ENCODE data around the gene NUP35.
"Not testable (repeated sequence)": the region's sequence is repeated elsewhere in the genome, so short reads cannot be mapped to it uniquely, and the experiment has no call there.

NUP35 gene

DNA sequence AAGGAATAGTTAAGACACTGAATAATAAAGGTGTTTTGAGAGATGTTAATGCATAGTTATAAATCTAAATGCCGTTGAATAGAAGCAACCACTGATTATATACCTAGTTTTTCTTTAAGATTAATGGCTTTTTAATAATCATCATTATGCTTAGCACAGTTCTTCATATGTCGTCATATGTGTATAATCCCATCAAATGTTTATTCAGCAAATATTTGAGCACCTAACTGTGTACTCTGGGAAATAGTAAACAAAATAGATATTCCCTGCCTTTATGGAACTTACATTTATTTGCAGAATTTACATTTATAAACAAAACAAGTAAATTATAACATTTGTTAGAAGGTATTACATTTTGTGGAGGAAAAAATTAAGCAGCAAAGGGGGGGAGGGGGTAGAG lies 9.8 kb downstream of the NUP35 start:
- no peak for DNase-seq (ENCODE audit: low read depth in 2 of 2, low spot score in 1 of 2)

DNA sequence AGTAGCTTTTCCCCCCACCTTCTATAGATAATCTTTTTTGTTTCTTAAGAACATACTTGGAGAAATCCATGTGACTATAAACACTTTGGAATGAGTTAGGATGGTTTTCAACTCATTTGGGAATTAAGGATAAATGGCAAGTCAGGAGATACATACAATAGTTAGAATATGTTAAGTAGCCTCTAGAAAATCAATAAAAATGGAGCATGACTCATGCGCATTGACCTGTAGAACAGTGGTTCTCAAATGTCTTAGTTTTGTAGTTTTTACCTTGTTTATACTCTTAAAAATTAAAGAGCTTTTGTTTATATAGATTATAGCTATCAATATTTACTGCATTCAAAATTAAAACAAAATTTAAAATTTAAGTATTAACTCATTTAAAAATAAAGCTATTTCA lies 24.7 kb downstream of the NUP35 start:
- DNase-seq (ENCODE audit: low read depth in 2 of 2, low spot score in 1 of 2), result no peak

DNA sequence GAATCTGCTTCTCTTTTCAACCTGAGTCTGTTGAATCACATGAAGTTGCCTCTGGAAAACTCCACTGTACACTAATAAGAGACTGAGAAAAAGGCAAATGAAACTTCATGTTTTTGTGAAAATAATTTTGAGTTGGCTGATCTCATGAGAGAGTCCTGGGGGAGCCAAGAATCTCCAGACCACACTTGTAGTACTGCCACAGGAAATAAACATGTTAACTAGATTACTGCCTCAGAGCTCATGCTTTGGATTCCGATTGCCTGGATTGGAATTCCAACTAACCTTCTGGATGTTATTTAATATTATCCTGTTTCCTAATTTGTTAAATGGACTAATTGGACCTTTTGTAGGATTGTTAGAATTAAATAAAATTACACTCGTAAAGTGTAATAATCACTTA lies 25.2 kb downstream of the NUP35 start:
- DNase-seq (ENCODE audit: low read depth in 2 of 2, low spot score in 1 of 2), result no peak

DNA sequence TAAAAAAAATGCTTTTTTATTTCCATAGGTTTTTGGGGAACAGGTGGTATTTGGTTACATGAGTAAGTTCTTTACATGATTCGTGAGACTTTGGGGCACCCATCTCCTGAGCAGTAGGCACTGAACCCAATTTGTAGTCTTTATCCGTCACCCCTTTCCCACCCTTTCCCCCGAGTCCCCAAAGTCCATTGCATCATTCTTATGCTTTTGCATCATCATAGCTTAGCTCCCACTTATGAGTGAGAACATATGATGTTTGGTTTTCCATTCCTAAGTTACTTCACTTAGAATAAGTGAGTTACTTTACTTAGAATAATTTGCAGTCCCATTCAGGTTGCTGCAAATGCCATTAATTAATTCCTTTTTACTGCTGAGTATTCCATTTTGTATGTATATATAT lies 28.0 kb downstream of the NUP35 start:
- DNase-seq (ENCODE audit: low read depth in 2 of 2, low spot score in 1 of 2), result not testable (repeated sequence)

DNA sequence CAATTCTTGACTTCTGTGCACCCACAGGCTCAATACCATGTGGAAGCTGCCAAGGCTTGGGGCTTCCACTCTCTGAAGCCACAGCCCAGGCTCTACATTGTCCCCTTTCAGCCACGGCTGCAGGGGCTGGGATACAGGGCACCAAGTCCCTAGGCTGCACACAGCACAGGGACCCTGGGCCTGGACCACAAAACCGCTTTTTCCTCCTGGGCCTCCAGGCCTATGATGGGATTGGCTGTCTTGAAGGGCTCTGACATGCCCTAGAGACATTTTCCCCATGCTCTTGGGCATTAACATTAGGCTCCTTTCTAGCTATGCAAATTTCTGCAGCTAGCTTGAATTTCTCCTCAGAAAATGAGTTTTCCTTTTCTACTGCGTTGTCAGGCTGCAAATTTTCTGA lies 29.7 kb downstream of the NUP35 start:
- DNase-seq (ENCODE audit: low read depth in 2 of 2, low spot score in 1 of 2), result no peak

DNA sequence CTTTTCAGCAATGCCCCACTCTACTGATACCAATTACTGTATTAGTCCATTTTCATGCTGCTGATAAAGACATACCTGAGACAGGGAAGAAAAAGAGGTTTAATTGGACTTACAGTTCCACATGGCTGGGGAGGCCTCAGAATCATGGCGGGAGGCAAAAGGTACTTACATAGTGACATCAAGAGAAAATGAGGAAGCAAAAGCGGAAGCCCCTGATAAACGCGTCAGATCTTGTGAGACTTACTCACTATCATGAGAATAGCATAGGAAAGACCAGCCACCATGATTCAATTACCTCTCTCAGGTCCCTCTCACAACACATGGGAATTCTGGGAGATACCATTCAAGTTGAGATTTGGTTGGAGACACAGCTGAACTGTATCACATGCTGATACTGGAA lies 30.5 kb downstream of the NUP35 start:
- DNase-seq (ENCODE audit: low read depth in 2 of 2, low spot score in 1 of 2), result not testable (repeated sequence)

DNA sequence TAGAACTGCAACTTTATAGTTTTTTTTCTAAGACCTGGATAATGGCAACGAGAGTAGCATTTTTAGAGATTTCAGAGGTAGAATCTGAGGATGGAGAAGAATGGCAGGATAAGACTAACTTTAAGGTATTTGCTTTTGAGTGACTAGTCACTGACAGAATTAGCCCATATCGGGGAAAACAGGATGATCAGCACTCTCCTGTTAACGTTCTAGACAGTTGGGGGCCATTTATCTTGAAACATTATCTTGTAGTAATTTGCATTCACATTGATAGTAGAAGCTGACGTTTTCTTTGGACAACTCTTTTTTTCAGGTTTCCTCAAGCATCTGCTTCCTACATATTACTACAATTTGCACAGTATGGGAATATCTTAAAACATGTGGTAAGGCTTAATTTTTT lies 32.9 kb downstream of the NUP35 start:
- no peak for DNase-seq (ENCODE audit: low read depth in 2 of 2, low spot score in 1 of 2)

DNA sequence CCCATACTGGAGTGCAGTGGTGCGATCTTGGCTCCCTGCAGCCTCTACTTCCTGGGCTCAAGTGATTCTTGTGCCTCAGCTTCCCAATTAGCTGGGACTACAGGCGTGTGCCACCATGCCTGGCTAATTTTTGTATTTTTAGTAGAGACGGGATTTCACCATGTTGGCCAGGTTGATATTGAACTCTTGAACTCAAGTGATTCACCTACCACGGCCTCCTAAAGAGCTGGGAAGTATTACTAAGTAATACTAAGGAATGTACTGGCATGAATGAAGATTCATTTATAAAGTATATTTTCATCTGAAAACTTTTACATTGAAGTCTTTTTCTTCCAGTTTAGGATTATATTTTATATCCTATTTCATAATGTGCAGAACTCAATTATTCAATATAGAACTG lies 38.1 kb downstream of the NUP35 start:
- DNase-seq (ENCODE audit: low read depth in 2 of 2, low spot score in 1 of 2), result no peak

DNA sequence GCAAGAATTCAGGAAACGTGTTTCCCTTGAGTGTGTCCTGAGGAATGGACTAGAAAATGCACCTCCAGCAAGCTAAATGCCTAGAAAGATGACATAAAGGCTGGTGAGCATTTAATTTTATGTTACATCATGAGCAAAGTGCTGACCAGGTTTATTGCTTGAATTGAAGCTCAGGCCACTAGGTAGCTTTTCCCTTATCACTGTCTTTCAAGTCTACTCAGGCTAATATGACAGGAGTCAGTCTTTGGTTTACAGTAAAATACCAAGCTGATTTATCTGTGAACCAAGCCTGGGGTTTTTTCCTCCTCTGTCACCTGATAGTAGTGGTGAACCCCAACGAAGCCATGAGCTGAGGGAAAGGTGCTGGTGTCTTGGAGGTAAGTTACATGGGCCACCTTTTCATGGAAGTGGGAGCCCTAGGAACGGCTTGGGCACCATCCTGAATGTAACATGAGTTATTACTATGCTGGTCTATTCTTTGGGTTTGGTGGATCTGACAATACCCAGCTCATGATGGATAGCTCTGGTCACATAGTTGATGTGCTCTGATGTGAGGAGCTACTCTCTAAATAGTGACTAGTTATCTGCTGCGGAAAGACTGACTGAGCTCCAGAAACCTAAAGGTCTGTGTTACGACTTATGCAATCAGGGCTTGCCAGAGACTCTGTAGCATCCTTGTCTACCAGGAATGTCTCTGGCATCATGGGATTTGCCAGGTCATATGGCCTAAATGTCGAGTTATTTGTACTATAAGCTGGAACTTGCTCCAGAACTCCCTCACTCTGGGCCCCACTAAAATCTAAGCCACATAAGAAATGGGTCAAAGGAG lies 39.8 kb downstream of the NUP35 start:
- no peak for DNase-seq (ENCODE audit: low read depth in 2 of 2, low spot score in 1 of 2)

DNA sequence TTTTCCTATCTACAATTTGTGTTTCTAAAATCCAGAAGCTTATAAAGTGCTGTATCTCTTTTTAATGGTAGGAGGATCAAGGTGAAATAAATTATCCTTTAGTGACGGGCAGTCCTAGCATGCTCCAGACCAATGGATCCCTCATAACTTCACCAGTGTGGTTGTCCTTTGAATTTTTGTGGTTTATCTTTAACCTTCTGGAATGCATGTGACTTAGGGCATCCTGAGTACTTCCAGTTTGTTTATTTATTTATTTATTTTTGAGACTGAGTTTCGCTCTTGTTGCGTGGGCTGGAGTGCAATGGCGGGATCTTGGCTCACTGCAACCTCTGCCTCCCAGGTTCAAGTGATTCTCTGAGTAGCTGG lies 40.4 kb downstream of the NUP35 start:
- DNase-seq (ENCODE audit: low read depth in 2 of 2, low spot score in 1 of 2), result no peak

DNA sequence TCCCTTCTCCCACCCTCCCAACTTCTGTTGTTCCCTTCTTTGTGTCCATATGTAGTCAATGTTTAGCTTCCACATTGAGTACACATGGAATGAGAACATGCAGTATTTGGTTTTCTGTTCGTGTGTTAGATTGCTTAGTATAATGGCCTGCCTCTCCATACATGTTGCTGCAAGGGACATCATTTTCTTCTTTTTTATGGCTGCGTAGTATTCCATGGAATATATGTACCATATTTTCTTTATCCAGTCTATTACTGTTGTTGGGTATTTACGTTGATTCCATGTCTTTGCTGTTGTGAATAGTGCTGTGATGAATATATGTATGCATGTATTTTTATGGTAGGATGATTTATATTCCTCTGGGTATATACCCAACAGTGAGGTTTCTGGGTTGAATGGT lies 42.0 kb downstream of the NUP35 start:
- DNase-seq (ENCODE audit: low read depth in 2 of 2, low spot score in 1 of 2), result no peak

DNA sequence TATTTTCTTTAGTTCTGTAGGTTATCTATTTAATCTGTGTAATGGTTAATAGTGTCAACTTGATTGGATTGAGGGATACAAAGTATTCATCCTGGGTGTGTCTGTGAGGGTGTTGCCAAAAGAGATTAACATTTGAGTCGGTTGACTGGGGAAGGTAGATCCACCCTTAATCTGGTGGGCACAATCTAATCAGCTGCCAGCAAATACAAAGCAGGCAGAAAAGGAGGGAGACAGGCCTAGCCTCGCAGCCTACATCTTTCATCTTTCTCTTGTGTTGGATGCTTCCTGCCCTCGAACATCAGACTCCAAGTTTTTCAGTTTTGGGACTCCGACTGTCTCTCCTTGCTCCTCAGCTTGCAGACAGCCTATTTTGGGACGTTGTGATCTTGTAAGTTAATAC lies 42.7 kb downstream of the NUP35 start:
- DNase-seq (ENCODE audit: low read depth in 2 of 2, low spot score in 1 of 2), result not testable (repeated sequence)

DNA sequence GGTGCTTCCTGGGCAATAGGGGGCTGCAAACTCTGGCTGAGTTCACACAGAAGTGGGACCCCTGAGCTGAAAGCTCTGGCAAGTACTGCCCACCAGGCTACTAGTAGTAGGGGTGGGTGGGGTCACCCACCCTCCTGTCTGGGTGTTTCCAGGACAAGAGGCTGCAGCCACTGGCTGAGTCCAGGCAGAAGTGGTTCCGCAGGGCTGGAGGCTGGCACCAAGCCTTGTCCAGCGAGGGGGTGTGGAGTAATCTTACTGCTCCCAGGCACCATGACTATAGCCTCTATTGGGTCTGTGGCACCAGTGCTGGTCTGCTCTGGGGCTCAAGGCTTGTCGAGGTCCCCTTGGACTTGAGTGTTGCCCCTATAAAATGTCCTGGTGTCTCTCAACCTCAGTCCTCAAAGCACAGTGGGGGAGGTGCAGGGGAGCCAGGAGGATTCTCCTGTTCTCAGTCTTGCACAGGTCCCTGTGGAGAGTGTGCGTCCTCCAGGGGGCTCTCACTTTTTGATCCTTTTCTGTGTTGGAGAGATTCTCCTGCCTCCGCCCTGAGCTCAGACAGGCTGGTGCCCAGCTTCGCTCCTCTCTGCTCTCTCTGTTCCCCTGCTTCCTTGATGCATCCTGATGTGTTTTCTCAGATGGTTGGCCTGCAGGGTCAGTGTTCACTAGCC lies 48.1 kb downstream of the NUP35 start:
- no peak for DNase-seq (ENCODE audit: low read depth in 2 of 2, low spot score in 1 of 2)

DNA sequence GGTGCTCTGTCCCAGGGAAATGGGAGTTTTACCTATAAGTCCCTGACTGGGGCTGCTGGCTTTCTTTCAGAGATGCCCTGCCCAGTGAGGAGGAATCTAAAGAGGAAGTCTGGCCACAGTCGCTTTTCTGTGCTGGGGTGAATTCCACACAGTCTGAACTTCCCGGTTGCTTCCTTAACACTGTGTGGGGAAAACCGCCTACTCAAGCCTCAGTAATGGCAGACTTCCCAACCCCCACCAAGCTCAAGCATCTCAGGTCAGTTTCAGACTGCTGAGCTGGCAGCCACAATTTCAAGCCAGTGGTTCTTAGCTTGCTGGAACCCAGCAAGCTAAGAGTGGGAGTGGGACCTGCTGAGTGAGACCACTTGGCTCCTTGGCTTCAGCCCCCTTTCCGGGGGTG lies 54.9 kb downstream of the NUP35 start:
- no peak for DNase-seq (ENCODE audit: low read depth in 2 of 2, low spot score in 1 of 2)

DNA sequence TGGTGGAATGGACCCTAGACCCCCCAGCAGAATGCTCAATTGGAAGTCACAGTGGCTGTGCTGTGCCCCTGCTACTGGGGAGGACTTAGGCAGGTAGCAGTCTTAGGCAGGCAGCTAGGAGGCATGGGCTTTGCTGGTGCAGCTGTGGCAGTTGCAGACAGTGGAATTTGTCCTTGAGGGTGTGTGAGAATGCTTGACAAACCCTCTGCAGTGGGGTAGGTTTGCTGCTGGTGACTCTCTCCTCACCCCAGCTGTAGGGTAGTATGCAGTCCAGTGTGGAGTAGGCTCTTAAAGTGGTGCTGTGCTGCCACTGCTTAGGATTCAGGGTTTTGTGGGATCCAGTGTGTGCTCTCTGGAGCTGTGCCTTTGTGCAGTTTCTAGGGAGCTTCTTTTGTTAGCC lies 61.3 kb downstream of the NUP35 start:
- DNase-seq (ENCODE audit: low read depth in 2 of 2, low spot score in 1 of 2), result no peak

DNA sequence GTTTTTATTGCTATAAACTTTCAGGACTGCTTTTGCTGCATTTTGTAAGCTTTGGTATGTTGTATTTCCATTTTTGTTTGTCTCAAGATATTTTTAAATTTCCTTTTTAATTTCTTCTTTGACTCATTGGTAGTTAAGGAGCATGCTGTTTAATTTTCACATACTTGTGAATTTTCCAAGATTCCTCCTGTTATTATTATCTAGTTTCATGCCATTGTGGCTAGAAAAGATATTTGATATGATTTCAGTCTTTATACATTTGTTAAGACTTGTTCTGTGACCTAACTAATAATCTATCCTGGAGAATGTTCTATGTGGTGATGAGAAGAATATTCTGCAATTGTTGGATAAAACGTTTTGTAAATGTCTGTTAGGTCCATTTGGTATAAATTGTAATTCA lies 62.1 kb downstream of the NUP35 start:
- DNase-seq (ENCODE audit: low read depth in 2 of 2, low spot score in 1 of 2), result no peak

DNA sequence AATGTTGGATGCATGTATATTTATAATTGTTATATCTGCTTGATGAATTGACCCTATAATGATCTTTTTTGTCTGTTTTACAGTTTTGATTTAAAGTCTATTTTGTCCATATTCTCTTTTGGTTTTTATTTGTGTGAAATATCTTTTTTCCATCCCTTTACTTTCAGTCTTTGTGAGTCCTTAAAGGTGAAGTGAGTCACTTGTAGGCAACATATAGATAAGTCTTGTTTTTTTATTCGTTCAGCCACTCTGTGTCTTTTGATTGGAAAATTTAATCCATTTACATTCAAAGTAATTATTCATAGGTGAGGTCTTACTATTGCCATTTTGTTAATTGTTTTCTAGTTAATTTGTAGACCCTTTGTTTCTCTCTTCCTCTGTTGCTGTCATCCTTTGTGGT lies 62.5 kb downstream of the NUP35 start:
- DNase-seq (ENCODE audit: low read depth in 2 of 2, low spot score in 1 of 2), result no peak

DNA sequence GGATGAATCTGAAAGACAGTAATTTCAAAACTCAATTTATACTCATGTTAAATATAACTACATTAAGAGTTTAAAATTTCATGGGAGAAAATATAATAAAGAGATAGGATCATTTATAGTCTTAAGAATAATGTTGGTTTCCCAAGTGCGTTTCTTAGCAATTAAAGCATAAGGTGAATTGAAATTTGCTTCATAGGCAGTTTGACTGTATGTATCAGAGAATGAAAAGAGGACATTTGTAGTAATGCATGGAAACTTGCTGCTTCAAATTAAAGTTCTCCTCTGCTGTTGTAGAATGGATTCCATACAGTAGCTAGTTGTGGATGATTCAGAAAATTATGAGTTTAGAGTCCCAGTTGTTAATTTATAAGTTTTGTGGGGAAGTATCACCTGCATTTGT lies 68.1 kb downstream of the NUP35 start:
- no peak for DNase-seq (ENCODE audit: low read depth in 2 of 2, low spot score in 1 of 2)

DNA sequence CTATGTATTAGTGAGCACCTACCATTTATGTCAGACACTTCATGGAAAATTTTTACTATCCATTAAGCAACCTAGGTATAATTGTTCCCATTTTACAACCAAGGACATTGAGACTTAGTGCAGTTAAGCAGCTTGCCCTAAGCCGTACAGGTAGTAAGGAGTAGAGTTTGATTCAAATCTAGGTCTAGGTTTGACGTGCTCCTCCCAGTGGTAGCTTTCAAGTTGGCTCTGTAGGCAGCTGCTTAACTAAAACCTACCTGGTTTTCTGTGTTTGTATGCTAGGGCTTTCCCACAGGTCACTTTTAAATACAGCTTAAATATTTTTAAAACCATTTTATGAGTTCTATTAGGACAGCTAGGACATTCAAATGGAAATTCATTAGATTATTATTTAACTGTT lies 69.7 kb downstream of the NUP35 start:
- no peak for DNase-seq (ENCODE audit: low read depth in 2 of 2, low spot score in 1 of 2)

DNA sequence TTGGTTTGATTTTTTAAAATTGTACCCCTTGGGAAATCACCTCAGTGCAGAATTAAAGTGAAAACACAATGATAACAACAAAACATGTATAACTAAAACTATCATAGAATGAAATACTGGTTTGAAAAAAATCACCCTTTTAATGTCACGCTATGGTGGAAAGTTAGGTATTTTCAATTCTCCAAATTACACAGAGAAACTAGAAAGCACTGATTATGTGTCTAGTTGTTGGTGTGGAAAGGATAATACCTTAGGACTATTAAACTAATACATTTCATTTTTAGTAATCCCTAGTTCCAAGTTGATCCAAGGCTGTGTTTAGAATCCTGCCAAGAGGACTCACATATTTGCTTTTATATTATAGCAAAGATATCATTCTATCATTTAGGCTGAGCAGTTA lies 71.2 kb downstream of the NUP35 start:
- no peak for DNase-seq (ENCODE audit: low read depth in 2 of 2, low spot score in 1 of 2)

DNA sequence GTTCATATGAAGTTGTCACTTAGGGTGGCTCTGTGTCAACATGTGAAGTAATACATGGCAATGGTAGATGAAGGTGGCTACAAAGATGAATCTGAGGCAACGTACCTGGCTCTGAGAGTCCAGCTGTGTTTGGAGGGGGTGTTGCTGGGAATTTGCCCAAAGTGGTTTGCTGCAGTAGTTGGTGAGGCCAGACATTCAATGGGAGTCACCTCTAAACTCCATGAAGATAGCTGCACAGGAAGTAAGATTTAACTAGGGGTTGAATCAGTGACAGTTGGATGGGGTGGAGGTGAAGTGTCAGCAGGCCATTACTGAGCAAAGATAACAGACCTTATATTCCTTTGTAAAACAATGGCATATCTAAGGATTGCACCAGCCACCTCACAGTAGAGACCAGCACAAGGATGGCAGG lies 71.8 kb downstream of the NUP35 start:
- no peak for DNase-seq (ENCODE audit: low read depth in 2 of 2, low spot score in 1 of 2)

DNA sequence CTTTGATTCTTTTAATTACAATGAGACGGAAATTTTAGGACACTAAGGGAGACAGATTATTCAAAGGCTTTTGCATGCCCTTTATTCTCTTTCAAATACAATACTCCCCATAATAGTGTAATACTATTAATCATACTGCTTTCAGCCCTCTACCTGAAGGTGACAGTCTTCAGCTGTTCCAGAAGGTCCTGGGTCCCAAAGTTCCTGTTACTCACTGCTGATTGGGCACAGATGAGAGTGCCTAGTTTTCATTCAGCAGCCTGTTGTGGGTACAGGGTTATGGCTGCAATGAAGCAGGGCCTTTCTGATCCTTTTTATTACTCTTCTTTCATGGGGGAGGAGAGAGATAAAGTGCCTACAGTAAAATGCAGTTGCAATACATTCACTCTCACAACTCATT lies 80.2 kb downstream of the NUP35 start:
- no peak for DNase-seq (ENCODE audit: low read depth in 2 of 2, low spot score in 1 of 2)

DNA sequence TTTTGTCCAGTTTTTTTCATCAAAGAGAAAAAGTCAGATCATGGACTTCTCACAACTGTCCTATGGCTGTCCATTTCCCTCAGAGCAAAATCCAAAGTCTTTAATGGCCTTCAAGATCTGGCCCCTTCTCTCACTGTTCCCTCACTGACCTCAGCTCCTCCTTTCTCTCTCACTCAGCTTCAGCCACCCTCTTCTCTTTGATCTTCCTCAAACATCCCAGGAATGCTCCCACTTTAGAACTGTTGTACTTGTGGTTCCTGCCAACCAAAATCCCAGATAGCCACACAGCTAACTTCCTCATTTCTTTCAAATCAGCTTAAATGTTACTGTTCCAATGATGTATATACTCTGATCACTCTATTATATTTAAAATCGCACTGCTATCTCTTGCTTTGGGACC lies 82.9 kb downstream of the NUP35 start:
- DNase-seq (ENCODE audit: low read depth in 2 of 2, low spot score in 1 of 2), result no peak
